ENCODE data around the gene PSMB5. TPM values are rescaled to one million over a fixed set of nuclear protein-coding genes. Genes with fewer than 3 reads are reported as not detected.

Gene PSMB5
- total and polyA plus RNA-seq, 9 of the 15 experiments (the other 6 are each of a cell fraction or from before 2014, with no cell fraction given), result 198 to 1,870 (median 269) TPM

GRCh38 chr14:23056145-23056955 lies 21.6 kb upstream of the PSMB5 start (continued):
- TF ChIP-seq IRF9 (tag; IDR thresholded peaks at IDR 0.05) (no peak), SETDB1 (IDR thresholded peaks at IDR 0.05; ENCODE audit: low read length) (no peak), LEF1 (IDR thresholded peaks at IDR 0.05) (0 out of 2 replicates have a peak, but pooled peaks have one; percentile 30), HMG20A (CRISPR knock-in tag; conservative IDR thresholded peaks at IDR 0.05) (no peak), BCL6 (CRISPR knock-in tag; IDR thresholded peaks at IDR 0.05) (no peak), ESRRB (CRISPR knock-in tag; IDR thresholded peaks at IDR 0.05; ENCODE audit: borderline replicate concordance) (no peak), EP400 (IDR thresholded peaks at IDR 0.05) (peak; percentile 55; the same call in 1 of the 2 replicates), ZNF239 (CRISPR knock-in tag; IDR thresholded peaks at IDR 0.05) (no peak), MXI1 (IDR thresholded peaks at IDR 0.05; ENCODE audit: low read depth, low read length) (0 out of 2 replicates have a peak, but pooled peaks have one; percentile 51), CREB1 (IDR thresholded peaks at IDR 0.05) (no peak), CREB1 (CRISPR knock-in tag; IDR thresholded peaks at IDR 0.05) (0 out of 2 replicates have a peak, but pooled peaks have one; percentile 20), HMGN3 (IDR thresholded peaks at IDR 0.05; ENCODE audit: borderline replicate concordance, extremely low read depth, insufficient read length, low read depth, low read length) (no peak), ZC3H11A (IDR thresholded peaks at IDR 0.05; ENCODE audit: low read depth, low read length) (no peak), KDM5B (IDR thresholded peaks at IDR 0.05; ENCODE audit: insufficient replicate concordance, low read depth, low read length) (no peak), WHSC1 (IDR thresholded peaks at IDR 0.05; ENCODE audit: low read length) (no peak), BRF1 (IDR thresholded peaks at IDR 0.05; ENCODE audit: borderline replicate concordance, extremely low read depth, insufficient read length) (no peak), ZNF655 (CRISPR knock-in tag; IDR thresholded peaks at IDR 0.05) (no peak), MED1 (CRISPR knock-in tag; IDR thresholded peaks at IDR 0.05; ENCODE audit: borderline replicate concordance) (no peak), MLX (CRISPR knock-in tag; conservative IDR thresholded peaks at IDR 0.05) (no peak), NFIX (CRISPR knock-in tag; IDR thresholded peaks at IDR 0.05; ENCODE audit: low read depth) (no peak), SMARCC2 (IDR thresholded peaks at IDR 0.05; ENCODE audit: low read depth) (no peak), EGR1 (conservative IDR thresholded peaks at IDR 0.05) (peak; percentile 88), TEAD1 (CRISPR knock-in tag; IDR thresholded peaks at IDR 0.05) (no peak), CLOCK (CRISPR knock-in tag; IDR thresholded peaks at IDR 0.05; ENCODE audit: borderline replicate concordance) (no peak)
